Measurements from ENCODE around the gene SPTB.

SPTB gene

DNA sequence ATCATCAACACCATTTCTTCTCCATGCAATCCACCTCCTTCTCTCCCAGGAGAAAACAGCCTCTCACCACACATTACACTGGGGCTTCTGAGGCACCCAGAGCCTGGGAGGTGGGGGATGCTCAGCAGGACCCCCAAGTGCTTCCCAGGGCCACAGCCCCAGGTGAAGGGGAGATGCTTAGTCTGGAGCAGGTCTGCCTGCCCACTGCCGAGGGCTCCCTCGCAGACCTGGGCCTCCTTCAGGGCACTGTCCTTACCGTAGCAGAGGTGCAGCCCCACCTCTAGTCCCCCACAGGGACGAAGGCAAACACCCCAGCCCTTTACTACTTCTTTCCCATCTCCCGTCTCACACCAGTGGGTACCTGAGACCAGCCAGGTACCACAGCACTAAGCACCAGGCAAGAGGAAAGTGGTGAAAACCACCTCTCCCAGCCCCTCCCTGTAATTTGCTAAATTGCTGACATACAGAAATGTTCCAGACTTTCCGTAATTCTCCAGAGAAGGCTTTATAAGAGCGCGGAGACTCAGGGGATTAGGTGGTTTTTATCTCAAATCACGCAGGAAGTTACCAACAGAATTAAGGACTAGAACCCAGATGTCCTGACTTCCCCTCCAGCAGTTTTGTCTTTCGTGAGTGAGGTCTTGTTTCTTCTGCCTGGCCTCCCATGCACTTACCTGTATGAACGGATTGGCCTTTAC lies 116.5 kb downstream of the SPTB start:
- H3K9me3 ChIP-seq (ENCODE audit: control insufficient read depth, low read length): no peaks in the 10 kb centered on the region
- no peaks in the 10 kb centered on the region for H3K36me3 ChIP-seq (ENCODE audit: control insufficient read depth, insufficient read depth, low read length, severe bottlenecking)
- DNase-seq (ENCODE audit: low read depth): no peak
- H3K4me3 ChIP-seq (ENCODE audit: low read length): no peak overlapping the region
- peaks cover 31% of the 10 kb centered on the region for H3K27me3 ChIP-seq (replicated peaks; ENCODE audit: control insufficient read depth, insufficient read depth, low read length)
- no peak overlapping the region for H3K9ac ChIP-seq (ENCODE audit: low read length)
- H3K4me1 ChIP-seq (ENCODE audit: control insufficient read depth, insufficient read depth, low read length): peaks cover 24% of the 10 kb centered on the region

GRCh38 chr14:64762044-64763034 lies 117.4 kb downstream of the SPTB start:
- Histone ChIP-seq H3K9me3 (ENCODE audit: control insufficient read depth, low read length) (no peaks in the 10 kb centered on the region), H3K27me3 (replicated peaks; ENCODE audit: control insufficient read depth, insufficient read depth, low read length) (peaks cover 24% of the 10 kb centered on the region), H3K9ac (ENCODE audit: low read length) (no peak overlapping the region), H3K4me3 (ENCODE audit: low read length) (no peak overlapping the region), H3K36me3 (ENCODE audit: control insufficient read depth, insufficient read depth, low read length, severe bottlenecking) (no peaks in the 10 kb centered on the region), H3K4me1 (ENCODE audit: control insufficient read depth, insufficient read depth, low read length) (peaks cover 29% of the 10 kb centered on the region)
- DNase-seq (ENCODE audit: low read depth): peak; percentile 77

DNA sequence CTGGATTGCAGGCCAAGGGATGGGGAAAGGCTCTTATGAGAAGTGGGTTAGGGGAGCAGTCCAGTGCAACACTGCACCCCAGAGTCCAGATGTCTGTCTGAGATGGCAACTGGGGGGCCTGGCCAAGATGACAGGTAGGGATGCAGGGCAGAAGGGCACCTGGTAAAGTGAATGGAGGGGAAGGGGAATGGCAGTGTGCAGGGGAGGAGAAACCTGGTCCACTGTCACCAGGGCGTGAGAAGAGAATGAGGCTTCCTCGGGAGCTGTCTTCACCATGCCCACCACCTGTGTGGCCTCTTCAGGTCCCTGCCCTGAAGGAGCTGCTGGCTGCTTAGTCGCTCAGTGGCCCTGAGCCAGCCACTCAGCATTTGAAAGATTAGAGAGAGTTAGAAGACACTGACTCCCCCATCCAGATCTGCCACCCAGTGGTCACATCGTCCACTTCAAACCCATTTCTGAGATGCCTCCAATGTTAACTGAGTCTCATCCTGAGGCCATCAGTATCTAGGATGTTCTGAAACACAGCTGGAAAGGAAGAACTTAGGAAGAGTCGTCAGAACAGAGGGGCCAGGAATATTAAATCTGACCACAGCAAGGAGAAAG lies 118.2 kb downstream of the SPTB start:
- H3K27me3 ChIP-seq (replicated peaks; ENCODE audit: control insufficient read depth, insufficient read depth, low read length): peaks cover 18% of the 10 kb centered on the region
- no peaks in the 10 kb centered on the region for H3K36me3 ChIP-seq (ENCODE audit: control insufficient read depth, insufficient read depth, low read length, severe bottlenecking)
- no peak for DNase-seq (ENCODE audit: low read depth)
- no peaks in the 10 kb centered on the region for H3K9me3 ChIP-seq (ENCODE audit: control insufficient read depth, low read length)
- H3K4me3 ChIP-seq (ENCODE audit: low read length): no peak overlapping the region
- H3K9ac ChIP-seq (ENCODE audit: low read length): no peak overlapping the region
- peaks cover 29% of the 10 kb centered on the region for H3K4me1 ChIP-seq (ENCODE audit: control insufficient read depth, insufficient read depth, low read length)

- DNase-seq (ENCODE audit: low read depth): no peak
- Histone ChIP-seq H3K9ac (ENCODE audit: low read length) (no peak overlapping the region), H3K4me1 (ENCODE audit: control insufficient read depth, insufficient read depth, low read length) (peaks cover 29% of the 10 kb centered on the region), H3K36me3 (ENCODE audit: control insufficient read depth, insufficient read depth, low read length, severe bottlenecking) (no peaks in the 10 kb centered on the region), H3K9me3 (ENCODE audit: control insufficient read depth, low read length) (no peaks in the 10 kb centered on the region), H3K27me3 (replicated peaks; ENCODE audit: control insufficient read depth, insufficient read depth, low read length) (peaks cover 19% of the 10 kb centered on the region), H3K4me3 (ENCODE audit: low read length) (no peak overlapping the region)
Measured at GRCh38 chr14:64760916-64761315, 118.8 kb downstream of the SPTB start.

DNA sequence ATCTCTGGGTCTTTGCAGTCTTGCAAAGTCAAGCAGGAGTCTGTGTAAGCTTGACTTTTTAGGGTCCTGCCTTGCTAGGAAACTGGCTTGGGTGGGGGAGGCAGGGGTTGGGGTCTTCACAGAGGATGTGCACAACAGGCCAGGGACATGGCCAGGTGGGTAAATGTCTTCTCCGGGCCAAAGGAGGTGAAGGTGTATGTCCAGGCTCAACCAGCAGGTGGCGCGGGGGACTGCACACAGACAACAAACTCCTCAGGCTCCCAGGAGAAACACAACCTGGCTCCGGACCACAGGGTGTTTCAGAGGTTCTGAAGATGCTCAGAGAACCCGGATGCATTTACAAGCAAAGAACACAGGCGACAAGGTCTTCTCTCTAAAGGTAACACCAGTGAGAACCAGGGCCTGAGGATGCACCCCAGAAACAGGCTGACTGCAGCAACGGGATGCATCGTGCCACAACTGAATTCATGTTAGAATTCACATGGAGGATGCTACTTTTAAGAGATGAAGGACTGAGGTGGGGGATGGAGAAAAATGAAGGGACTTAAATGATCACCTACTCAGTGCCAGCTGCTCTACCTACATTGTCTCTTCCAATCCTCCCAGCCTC lies 119.5 kb downstream of the SPTB start:
- no peaks in the 10 kb centered on the region for H3K9me3 ChIP-seq (ENCODE audit: control insufficient read depth, low read length)
- peak; percentile 55 for DNase-seq (ENCODE audit: low read depth)
- H3K9ac ChIP-seq (ENCODE audit: low read length): no peak overlapping the region
- no peaks in the 10 kb centered on the region for H3K36me3 ChIP-seq (ENCODE audit: control insufficient read depth, insufficient read depth, low read length, severe bottlenecking)
- H3K4me3 ChIP-seq (ENCODE audit: low read length): no peak overlapping the region
- H3K4me1 ChIP-seq (ENCODE audit: control insufficient read depth, insufficient read depth, low read length): peaks cover 29% of the 10 kb centered on the region
- H3K27me3 ChIP-seq (replicated peaks; ENCODE audit: control insufficient read depth, insufficient read depth, low read length): peaks cover 25% of the 10 kb centered on the region

DNA sequence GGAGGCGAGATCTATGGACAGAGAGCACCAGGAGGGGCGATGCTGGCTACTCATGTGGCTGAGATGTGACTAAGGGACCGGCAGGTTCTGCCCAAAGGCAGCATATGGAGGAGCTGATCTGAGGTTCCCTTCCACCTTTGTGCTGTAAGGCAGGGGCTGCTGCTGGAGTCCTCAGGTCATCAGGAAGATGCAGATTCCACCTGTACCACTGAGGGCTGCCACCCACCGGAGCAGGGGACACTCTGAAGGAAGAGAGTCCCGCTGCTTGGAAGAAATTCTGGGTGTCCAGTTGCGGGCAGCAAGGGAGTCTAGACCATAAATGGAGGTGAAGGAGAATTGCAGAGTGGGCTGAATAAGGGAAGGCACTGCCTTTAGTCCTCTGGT lies 120.2 kb downstream of the SPTB start:
- no peak for DNase-seq (ENCODE audit: low read depth)
- Histone ChIP-seq H3K36me3 (ENCODE audit: control insufficient read depth, insufficient read depth, low read length, severe bottlenecking) (no peaks in the 10 kb centered on the region), H3K9me3 (ENCODE audit: control insufficient read depth, low read length) (no peaks in the 10 kb centered on the region), H3K4me1 (ENCODE audit: control insufficient read depth, insufficient read depth, low read length) (peaks cover 27% of the 10 kb centered on the region), H3K9ac (ENCODE audit: low read length) (no peak overlapping the region), H3K4me3 (ENCODE audit: low read length) (no peak overlapping the region), H3K27me3 (replicated peaks; ENCODE audit: control insufficient read depth, insufficient read depth, low read length) (peaks cover 32% of the 10 kb centered on the region)

DNA sequence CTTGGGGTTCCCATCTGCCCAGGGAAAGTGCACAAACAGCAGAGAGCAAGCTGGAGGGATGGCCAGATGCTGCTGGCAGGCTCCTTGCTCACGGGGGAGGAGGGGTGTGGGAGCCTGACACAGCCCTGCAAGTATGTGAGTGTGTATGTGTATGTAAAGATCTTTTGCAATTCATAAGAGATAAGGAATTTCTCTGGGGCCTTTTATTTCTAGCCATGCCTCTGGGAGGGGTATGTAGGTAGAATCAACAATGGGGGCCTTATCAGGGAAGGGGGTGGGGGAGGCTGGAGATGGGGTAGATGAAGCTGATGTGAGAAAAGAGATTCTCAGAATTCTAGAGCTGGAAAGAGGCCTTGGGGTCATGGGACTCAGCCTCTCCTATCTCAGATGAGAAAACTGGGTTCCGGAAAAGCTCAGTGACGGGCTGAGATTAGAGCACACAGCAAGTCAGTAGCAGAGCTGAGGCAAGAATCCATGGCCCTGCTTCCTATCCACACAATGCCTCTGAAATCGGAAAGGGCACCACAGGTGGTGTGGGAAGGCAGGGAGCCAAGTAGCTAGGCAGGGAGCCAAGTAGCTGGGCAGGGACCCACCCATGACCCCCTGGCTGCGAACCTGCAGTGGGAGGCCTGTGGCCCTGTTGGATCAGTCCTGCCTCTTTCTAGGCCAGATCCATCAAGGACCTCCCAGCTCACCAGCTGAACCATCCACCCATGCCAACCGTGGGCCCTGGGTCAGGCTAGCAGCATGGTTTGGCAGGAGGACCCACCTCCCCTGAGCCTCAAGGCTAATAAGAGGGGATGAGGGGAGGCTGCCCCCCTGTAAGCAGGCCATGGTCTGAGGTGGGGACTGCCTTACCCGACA lies 120.8 kb downstream of the SPTB start:
- Histone ChIP-seq H3K4me3 (ENCODE audit: low read length) (no peak overlapping the region), H3K4me1 (ENCODE audit: control insufficient read depth, insufficient read depth, low read length) (peaks cover 24% of the 10 kb centered on the region), H3K9ac (ENCODE audit: low read length) (no peak overlapping the region), H3K9me3 (ENCODE audit: control insufficient read depth, low read length) (no peaks in the 10 kb centered on the region), H3K27me3 (replicated peaks; ENCODE audit: control insufficient read depth, insufficient read depth, low read length) (peaks cover 39% of the 10 kb centered on the region), H3K36me3 (ENCODE audit: control insufficient read depth, insufficient read depth, low read length, severe bottlenecking) (no peaks in the 10 kb centered on the region)
- DNase-seq (ENCODE audit: low read depth): peak; percentile 87

DNA sequence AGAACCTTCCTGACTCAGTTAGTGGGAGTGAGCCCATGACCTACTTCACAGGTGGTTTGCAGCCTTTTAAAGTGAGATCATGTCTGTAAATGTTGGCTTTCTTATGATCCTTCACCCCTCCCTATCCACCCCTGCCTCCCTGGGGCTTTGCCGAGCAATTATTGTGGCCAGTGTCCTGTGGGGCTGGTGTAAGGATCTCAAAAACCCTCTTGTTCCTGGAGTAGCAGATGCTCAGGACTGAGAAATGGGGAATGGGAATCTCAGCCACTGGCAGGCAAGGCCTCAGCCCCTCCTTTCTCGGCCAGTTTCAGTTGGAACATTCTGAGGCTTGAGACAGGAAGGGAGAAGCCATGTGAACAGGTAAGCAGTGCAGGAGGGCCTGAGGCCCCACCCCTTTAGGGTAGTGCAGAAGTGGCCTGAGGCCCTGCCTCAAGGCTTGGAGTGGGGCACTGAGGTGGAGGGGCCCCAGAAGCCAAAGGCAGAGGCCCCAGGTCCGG lies 121.6 kb downstream of the SPTB start:
- no peak for DNase-seq (ENCODE audit: low read depth)
- Histone ChIP-seq H3K27me3 (replicated peaks; ENCODE audit: control insufficient read depth, insufficient read depth, low read length) (peaks cover 45% of the 10 kb centered on the region), H3K4me1 (ENCODE audit: control insufficient read depth, insufficient read depth, low read length) (peaks cover 24% of the 10 kb centered on the region), H3K36me3 (ENCODE audit: control insufficient read depth, insufficient read depth, low read length, severe bottlenecking) (no peaks in the 10 kb centered on the region), H3K9ac (ENCODE audit: low read length) (no peak overlapping the region), H3K9me3 (ENCODE audit: control insufficient read depth, low read length) (no peaks in the 10 kb centered on the region), H3K4me3 (ENCODE audit: low read length) (no peak overlapping the region)

- H3K4me3 ChIP-seq (ENCODE audit: low read length): no peak overlapping the region
- no peaks in the 10 kb centered on the region for H3K9me3 ChIP-seq (ENCODE audit: control insufficient read depth, low read length)
- H3K36me3 ChIP-seq (ENCODE audit: control insufficient read depth, insufficient read depth, low read length, severe bottlenecking): no peaks in the 10 kb centered on the region
- no peak overlapping the region for H3K9ac ChIP-seq (ENCODE audit: low read length)
- no peak for DNase-seq (ENCODE audit: low read depth)
- peaks cover 49% of the 10 kb centered on the region for H3K27me3 ChIP-seq (replicated peaks; ENCODE audit: control insufficient read depth, insufficient read depth, low read length)
- peaks cover 24% of the 10 kb centered on the region for H3K4me1 ChIP-seq (ENCODE audit: control insufficient read depth, insufficient read depth, low read length)
Measured at GRCh38 chr14:64757601-64758000, 122.1 kb downstream of the SPTB start.

DNA sequence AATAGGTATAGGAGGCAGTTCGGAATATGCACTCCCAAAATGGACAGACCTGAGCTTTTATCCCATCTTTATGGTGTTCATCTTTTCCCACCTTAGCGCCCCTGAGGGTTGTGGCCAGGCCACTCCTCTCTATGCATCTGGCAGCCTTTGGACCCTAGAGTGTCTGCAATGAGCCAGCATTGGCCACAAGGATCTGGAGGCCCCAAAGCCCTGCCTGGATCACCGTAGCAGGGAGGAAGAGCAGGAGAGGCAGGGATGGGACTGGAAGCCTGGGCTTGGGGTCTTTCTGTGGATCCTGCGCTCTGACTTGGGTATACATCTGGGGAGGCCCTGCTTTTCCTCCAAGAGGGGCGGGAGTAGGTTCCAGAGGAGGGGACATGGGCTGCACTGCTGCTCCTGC lies 123.0 kb downstream of the SPTB start:
- no peak overlapping the region for H3K4me3 ChIP-seq (ENCODE audit: low read length)
- DNase-seq (ENCODE audit: low read depth): no peak
- peaks cover 16% of the 10 kb centered on the region for H3K4me1 ChIP-seq (ENCODE audit: control insufficient read depth, insufficient read depth, low read length)
- no peak overlapping the region for H3K9ac ChIP-seq (ENCODE audit: low read length)
- H3K36me3 ChIP-seq (ENCODE audit: control insufficient read depth, insufficient read depth, low read length, severe bottlenecking): no peaks in the 10 kb centered on the region
- H3K9me3 ChIP-seq (ENCODE audit: control insufficient read depth, low read length): no peaks in the 10 kb centered on the region
- peaks cover 56% of the 10 kb centered on the region for H3K27me3 ChIP-seq (replicated peaks; ENCODE audit: control insufficient read depth, insufficient read depth, low read length)
